Neural progenitor cell (in vitro differentiated cells): ENCODE measurements around the gene MRPL4.

ENCODE experiments used
- EZH2 ChIP-seq: fragments of 200-600 bp; sonication (generic); IDR thresholded peaks from 2 replicates; pipeline ENCODE4 v1.6.1; 2017; ENCODE audit warnings: antibody characterized with exemption, mild to moderate bottlenecking, moderate library complexity
- EZH2phosphoT487 ChIP-seq: fragments of 200-600 bp; sonication (generic); IDR thresholded peaks from 2 replicates; pipeline ENCODE4 v1.6.1; 2017; ENCODE audit warnings: antibody characterized with exemption
- TF ChIP-seq, protein P1 (sequence below): fragments of 200-600 bp; sonication (generic); IDR thresholded peaks from 2 replicates; pipeline ENCODE4 v1.5.1; 2017; ENCODE audit warnings: antibody characterized with exemption, mild to moderate bottlenecking

DNA sequence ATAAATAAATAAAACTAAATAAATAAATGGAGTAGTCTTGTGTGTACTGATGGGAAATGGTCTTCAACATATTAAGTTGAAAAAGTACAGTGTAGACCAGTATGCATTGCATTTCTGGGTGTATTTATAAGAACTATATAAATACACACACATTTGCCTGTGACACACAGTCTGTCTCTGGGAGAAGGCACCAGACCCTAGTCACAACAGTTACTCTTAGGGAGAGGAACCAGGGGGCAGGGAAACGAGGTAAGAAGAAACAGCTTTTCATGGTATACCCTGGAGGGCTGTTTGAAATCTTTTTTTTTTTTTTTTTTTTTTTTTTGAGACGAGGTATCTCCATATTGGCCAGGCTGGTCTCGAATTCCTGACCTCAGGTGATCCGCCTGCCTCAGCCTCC, 18.1 kb upstream of the MRPL4 start:
- TF ChIP-seq, protein P1, sequence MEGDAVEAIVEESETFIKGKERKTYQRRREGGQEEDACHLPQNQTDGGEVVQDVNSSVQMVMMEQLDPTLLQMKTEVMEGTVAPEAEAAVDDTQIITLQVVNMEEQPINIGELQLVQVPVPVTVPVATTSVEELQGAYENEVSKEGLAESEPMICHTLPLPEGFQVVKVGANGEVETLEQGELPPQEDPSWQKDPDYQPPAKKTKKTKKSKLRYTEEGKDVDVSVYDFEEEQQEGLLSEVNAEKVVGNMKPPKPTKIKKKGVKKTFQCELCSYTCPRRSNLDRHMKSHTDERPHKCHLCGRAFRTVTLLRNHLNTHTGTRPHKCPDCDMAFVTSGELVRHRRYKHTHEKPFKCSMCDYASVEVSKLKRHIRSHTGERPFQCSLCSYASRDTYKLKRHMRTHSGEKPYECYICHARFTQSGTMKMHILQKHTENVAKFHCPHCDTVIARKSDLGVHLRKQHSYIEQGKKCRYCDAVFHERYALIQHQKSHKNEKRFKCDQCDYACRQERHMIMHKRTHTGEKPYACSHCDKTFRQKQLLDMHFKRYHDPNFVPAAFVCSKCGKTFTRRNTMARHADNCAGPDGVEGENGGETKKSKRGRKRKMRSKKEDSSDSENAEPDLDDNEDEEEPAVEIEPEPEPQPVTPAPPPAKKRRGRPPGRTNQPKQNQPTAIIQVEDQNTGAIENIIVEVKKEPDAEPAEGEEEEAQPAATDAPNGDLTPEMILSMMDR: no peak
- no peak for TF ChIP-seq EZH2phosphoT487
- TF ChIP-seq EZH2: no peak
